Left kidney (tissue), 2 donors: ENCODE data around the gene SLC44A3. TPM values are rescaled to one million over a fixed set of nuclear protein-coding genes. Genes with fewer than 3 reads are reported as not detected.

ENCODE experiments used
- DNase-seq: peaks from one replicate; pipeline ENCODE4 v3.0.0-alpha.2; 2013
- polyA plus RNA-seq: library from polyadenylated mRNA; unstranded; fragments of 120-200 nt; gene quantifications from one replicate; pipeline ENCODE4 v1.2.1, GENCODE V29; 2013; ENCODE audit not compliant: insufficient read length

SLC44A3 gene
- polyA plus RNA-seq, 1 donor, result 89.4 TPM

DNA sequence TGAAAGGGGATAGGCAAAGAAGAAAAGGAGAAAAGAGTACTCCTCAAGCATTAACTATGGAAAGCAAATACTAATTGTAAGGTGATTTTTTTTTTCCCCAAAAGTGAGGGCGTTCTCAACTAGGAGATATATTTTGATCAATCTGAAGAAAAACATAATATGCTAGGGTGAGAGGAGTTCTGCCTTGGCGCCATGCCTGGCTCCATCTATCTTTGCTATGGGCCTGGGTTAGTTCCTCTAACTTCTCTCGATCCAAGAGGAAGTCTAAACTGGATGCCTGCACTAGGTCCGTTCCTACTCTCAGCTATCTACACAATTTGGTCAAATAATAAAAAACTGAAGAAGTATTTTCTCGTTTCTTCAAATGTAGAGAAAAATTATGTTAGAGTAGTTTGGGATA is 86.2 kb downstream of the SLC44A3 start:
- DNase-seq, result no peak

DNA sequence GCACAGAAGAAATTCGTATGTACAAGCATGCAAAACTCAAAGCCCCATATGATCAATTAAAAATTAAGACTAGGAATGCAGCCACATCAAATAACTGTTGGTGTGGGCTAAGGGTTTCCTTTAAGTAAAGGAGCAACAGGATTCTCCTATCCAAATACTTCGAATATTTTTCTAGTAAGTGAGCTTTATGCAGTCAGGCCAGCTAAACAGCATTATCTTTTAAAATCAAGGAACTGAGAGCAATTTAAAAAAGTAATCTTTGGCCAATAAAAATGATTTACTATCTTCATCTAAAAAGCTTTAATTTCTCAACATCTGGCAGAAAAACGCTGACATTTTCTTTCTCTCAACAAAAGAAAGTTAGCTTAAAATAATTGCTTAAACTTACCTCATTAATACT is 87.0 kb downstream of the SLC44A3 start:
- DNase-seq, result no peak

DNA sequence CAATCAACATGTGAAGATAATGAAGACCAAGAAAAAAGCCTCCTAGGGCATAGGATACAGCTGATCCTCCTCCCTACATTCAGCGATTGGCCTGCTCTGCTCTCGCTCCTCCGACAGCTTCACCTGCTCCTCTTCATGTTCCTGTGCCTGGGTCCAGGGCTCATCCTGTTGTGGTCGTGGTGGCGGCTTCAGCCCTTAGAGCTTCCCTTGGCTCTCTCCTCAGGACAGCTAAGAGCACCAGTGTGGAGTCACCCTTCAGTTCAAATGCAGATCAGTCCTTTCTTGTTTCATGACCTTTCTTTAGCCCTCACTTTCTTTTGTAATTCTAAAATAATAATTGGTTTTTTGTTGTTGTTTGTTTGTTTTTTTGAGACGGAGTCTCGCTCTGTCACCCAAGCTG is 88.0 kb downstream of the SLC44A3 start:
- DNase-seq, result no peak

DNA sequence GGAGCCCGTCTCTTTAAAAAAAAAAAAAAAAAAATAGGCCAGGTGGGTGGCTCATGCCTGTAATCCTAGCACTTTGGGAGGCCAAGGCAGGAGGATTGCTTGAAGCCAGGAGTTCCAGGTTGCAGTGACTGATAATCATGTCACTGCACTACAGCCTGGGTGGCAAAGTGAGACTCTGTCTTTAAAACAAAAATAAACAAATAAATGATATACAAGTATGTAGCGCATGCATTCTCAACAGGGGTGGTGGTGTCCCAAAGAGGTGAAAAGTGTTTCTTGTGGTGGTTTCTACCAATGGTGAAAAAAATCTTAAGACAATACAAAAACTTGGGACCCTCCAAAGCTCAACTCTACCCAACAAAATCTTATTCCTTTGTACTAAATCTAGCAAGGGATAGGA is 88.8 kb downstream of the SLC44A3 start:
- no peak for DNase-seq

DNA sequence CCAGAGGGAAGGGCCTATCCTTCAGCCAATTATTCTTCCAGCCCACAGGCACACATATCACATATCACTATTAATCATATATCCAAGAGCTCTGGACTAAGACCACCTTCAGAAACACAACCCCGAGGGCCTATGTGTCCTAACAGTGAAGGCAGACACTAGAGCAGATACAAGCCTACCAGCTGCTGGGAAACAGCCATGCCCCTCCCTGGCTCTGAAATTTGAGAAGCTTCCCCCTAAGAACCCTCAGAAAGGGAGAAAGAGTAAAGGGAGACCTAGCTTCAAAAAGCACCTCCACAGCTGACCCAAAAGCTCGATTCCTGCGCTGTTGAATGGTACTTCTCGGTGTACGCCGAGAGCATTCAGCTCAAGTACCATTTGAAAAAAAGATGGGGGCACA is 89.3 kb downstream of the SLC44A3 start:
- DNase-seq, result no peak

DNA sequence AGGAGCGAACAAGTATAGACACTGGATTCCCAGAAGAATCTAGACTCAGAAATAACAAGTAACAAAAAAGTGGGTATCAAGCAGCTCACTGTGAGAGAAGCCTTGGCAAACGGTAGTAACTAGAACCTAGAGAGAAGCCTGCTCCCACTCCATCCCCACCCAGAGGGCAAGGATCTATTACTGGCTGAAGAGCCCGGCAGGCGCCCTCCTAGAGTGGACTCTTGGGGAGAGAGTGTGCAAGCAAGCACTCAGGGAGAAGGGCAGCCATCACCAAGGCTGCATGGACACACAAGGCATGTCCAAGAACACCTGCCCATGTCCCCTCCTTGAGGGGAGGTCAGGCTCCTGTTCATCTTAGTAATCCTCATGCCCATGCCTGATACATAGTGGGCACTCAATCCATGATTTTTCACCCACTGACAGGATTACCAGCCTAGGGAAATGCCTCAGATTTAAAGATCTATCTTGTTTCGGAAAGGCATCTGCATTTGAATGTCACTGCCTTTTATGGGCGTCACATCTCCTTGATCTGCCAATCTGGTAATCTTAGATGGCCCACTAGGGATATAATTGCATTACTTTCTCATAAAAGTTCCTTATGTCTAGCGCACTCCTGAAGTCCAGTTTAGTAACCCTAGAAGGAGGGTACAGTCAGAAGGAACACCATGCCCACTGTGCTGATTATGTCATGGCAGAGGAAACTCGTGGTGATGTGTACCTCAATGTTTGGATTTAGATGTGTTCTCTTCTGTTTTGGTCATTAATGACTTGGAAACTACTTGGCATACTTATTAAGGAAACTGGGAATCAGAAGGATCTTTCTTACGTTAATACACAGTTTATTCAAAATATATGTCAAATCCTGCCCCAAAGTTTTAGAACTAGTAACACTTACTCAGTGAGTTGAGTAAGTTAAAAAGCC is 92.4 kb downstream of the SLC44A3 start:
- no peak for DNase-seq

DNA sequence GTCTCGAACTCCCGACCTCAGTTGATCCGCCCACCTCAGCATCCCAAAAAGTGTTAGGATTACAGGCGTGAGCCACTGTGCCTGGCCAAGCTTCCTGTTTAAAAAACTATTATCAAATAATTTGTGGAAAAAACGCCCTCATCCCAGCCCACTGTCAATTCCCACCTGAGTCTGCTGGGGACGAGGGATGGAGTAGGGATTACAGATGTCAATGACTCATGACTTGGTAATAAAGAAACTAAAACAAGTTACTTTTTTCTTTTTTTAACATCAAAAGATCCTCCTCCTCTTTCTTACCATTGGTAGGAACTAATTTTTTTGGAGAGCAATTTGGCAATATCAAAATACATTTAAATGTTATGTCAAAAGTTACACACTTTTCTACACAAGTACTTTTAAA is 97.1 kb downstream of the SLC44A3 start:
- no peak for DNase-seq

DNA sequence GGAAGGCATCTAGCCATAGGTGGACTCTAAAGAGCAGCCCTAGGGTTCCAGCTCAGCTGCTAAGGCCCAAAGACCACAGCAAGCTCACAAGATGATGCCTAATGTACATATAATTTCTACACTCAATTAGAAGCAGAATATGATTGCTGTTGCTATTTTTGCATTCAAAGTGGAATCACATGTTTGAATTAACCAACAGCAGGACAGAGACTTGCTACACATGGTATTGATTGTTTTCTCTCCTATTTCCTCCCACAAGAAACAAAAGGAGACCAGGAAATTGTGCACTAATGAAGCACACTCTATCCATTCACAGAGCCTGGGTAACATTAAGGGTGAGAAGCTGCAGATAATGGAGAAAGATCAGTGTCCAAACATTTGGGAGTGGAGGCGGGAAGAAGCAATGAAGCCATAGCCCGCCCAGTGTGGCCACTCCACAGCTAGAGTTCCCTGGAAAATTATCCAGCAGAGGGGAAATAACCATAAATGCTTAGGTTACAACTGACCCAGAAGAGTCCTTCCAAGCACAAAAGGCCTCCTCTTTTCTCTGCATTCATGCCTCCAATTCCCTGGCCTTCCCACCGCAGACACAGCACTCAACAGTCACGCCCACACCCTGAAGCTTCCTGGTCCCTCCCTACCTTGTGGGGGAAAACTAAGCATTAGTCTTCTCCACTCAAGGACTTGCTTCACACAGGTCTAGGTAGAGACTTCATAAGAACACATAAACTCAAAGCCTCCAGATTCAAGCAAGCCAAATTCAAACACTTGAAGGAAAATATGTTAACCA is 99.3 kb downstream of the SLC44A3 start:
- DNase-seq, result no peak

DNA sequence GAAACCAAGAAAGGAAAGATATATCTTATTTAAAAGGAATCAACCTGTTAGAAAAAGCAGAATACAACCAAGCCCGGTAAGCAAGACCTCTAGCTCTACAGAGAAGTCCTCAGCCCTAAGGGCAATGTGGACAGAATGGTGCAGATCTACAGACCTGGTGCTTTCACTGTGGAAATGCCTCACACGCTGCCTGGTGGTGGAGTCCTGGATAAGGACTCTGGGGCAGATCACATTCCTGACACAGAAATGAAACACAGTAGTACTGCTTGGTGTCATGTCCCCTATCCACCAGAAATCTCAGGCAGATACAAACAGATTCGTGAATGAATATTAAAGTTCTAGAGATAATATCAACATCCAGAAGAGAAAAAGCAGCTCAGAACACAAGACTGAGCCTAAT is 99.9 kb downstream of the SLC44A3 start:
- no peak for DNase-seq

DNA sequence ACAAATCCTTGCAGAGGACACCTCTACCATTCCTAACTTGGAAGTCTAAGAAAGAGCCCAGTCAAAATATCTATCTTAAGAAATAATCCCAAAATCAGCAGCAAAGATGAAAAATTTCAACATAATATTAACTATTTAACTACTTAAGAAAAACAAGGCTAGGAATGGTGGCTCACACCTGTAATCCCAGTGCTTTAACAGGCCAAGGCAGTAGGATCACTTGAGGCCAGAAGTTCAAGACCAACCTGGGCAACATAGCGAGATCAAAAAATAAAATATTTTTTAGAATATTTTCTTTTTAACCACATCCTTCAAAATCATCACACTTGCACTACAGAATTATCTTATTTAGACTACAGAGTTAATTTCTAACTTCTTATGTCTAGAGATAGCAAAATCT is 101.8 kb downstream of the SLC44A3 start:
- no peak for DNase-seq

DNA sequence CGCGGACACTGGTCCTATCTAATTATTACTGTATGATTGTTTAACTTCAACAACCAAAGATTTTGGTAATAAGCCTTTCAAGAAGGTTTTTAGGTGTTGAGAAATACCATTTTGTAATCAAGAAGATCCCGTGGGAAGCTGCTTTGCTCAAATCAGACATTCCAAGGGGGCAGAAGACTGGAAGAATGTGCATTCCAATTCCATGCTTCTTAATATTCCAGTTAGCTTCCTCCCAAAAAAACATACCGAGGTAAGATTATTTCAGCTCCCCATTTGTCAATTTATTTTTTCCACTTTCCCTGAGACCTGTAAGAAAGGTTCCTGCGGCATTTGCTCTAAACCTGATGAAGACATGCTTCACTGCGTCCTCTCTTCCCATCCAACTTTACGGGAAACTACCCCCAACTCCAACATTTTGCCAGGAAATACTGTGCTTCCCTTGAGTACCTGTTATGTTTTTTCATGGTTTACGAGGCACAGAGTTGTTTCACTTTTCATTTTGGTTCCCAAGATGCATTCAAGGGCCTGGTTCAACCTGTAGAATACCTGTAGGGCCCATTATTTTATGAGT is 102.7 kb downstream of the SLC44A3 start:
- no peak for DNase-seq

DNA sequence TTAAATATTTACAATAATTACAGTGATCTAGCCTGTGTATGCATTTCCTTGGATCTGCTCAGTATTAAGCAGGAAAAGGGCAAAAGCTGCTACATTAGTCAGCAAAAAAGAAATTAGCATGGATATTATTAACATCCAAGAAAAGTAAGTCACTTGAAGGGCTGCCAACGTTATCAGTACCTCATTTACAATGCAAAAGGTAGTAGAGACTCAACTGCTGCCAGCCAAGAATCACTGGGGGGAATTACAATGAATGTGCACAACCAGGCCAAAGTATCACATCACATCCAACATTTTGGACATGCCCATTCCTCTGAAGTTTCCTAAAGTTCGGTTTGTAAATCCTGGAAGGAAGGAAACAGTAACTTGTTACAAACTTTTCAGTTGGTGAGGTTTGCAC is 104.8 kb downstream of the SLC44A3 start:
- DNase-seq, result no peak

DNA sequence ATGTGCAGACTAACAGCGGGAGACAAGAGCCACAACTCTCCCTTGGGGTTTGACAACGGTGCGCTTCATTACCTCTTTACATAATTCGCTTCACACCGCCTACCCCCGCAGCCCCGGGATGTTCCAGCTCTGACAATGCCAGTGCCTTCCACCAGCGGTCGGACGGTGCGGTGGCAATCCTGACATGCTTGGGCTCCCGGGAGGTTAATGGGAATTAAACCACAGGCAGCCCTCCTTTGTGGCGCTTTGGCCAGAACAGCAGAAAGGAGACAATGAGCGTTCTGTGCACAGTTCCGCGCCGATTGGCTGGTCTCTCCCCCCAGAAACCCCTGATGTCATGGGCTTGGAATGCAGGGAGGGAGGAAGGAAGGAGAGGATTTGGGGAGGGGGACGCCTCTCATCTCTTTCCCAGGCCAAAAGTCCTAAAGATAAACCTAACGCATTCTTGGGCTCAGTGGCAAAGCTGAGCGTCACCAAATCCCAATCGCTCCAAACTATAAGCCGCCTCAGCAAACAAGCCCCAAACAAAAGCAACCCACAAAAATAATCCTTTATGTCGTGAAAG is 105.5 kb downstream of the SLC44A3 start:
- DNase-seq, result peak; percentile 94

DNA sequence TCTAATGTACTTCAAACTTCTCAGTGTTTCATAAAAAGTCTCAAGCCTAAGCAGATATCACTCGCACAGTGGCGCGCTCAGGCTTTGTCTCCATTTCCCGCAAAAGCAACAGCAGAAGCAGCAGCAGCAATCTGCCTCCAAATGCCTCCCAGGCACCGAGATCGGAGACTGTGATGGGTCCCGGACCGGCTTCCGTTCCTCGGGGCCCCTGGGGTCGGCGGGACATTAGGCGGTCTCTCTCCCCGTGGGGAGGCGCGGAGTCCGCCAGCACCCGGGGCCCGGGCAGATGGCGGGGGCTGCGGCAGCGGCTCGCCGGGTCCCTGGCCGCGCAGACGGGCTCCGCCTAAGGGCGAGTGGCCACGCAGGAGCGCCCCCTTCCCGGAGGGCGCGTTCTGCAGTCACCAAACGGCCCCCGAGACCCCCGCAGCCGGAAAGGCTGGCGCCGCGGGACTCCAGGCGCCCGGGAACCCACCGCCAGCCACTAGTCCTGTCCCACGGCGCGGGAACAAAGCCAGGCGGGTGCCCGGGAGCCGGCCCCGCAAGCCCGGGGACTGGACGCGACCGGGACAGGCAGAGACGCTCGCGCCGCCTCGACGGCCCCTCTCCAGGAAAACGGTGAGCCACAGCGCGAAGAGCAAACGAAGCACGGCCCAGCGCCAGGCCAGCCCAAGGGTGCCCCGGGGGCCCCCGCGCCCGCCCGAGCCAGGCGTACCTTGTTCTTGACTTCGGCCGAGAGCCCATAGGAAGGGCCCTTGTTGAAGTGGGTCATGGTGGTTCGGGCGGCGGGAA is 106.2 kb downstream of the SLC44A3 start:
- peak; percentile 49 for DNase-seq

DNA sequence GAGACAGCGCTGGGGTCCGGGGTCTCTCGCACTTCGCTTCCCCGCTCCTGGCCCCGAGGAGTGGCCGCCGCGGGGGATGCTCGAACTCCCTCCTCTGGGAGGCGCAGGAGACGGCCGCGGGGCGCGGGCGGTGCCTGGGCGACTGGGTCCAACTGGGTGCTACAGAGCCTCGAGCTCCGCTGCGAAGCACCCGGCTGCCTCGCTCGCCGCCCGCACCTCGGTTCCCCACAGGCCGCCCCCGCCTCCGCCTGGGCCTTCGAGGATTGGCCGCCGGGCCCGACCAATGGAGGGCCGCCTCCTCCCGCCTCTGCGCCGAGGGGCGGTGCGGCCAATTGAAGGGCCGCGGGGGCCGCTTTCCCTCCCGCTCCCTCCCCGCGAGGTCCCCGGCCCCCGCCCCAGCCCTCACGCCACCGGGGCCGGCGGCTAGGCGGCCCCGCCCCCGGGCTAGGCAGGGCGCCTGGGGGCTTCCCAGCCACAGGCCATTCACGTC is 106.8 kb downstream of the SLC44A3 start, which contains the start of gene CNN3:
CNN3 (minus strand) TSS at position 196 of the 490 bp plus-strand sequence. CDS start 216 bp downstream, outside the sequence.
- DNase-seq, result peak; percentile 93

DNA sequence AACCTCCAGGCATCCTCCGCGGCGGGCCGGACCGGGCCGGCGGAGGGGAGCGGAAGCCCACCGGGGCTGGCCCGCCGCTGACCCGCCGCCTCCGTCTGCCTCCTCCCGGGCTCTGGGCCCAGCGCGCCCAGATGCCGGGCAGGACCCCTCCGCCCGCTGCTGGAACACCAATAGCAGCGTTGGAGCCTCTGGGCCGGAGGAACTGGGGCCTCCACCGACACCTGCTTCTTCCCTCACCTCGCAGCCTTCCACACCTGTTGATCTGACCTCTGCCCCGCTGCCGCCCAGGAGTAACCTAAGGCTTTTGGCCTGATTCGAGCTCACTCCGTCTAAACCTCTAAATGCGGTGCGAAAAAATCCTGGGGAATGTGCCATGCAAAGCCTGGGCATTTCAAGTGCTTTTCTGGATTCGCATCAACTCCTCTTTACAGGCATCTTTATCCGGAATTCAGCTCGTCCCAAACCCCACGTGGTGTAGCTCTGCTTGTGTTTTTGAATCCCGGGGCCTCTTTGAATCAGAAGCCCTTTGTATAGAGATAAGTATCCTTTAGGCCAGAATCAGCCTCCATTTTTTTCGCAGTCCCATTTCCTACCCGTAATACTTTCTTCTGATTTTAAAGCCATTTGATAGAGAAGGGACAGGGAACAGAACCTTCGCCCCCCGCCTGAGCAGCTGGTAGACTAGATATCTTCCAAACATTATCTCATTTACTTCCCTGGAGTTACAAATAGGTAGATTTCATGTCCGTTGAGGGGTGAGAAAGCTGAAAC is 107.4 kb downstream of the SLC44A3 start:
- DNase-seq, result peak; percentile 48

DNA sequence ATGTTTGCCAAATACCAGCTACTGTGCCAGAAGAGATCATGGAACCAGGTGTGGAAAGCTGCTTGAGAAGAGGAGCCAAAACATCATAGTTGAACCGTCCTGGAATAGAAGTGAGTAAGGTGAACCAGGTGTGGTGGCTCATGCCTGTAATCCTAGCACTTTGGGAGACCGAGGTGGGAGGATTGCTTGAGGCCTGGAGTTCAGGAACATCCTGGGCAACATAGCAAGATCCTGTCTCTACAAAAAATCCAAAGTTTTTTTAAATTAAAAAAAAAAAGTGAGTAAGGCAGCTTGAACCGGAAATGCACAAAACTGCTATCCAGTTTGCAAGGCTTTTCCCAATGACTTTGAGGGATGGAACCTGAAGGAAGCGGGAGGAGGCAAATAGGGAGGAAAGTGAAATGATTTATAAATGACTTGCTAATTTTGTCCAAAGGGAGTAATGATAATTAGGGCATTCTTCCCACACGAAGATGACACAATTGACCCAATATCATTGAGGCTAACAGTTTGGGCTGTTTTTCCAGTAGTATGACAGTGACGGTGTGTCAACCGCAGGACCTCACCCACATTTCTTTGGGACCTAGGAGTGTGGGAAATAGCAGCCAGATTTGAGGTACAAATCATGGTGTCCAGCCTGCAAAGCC is 108.3 kb downstream of the SLC44A3 start:
- no peak for DNase-seq

DNA sequence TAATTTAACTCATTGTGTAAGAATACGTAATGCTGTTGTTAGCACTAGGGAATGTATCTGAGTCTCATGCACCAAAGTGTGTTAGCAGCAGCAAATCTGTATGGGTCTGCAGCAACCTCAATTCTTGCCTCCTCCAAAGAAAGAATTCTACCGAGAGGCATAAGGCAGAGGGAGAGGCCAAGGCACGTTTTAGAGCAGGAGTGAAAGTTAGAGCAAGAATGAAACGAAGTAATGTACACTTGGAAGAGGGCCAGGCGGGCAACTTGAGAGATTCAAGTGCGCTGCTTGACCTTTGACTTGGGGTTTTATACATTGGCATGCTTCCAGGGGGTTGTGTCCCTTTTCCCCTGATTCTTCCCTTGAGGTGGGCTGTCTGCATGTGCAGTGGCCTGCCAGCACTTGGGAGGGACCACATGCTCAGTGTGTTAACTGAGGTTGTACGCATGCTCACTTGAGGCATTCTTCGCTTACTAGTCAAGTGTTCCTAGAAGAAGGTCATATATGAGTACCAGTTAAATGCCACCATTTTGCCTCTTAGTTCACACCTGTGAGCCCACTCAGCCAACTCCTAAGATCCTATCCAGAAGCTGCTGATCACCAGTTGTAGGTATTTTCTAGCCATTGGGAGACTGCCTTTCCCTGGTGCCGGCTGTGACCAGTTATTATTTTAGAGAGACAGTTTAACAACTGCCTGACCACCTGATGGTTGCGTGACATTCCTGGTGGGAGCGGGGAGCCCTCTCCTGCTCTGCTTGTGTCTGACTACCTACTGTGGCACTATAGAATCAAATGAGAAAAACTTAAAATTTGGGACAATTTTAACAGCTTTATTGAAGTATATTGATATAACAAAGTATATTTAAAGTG is 109.4 kb downstream of the SLC44A3 start:
- no peak for DNase-seq

DNA sequence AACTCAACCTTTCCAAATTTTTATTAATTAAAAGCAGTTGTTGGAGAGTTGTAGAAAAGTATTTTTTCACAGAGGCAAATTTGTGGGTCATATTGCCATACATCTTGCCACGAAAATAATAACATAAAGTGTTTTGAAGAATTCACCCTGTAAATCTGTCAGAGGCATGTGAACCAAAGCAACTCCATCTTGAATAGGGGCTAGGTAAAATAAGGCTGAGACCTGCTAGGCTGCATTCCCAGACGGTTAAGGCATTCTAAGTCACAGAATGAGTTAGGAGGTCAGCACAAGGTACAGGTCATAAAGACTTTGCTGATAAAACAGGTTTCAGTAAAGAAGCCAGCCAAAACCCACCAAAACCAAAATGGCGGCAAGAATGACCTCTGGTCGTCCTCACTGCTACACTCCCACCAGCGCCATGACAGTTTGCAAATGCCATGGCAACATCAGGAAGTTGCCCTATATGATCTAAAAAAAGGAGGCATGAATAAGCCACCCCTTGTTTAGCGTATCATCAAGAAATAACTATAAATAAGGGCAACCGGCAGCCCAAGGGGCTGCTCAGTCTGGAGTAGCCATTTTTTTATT is 111.2 kb downstream of the SLC44A3 start:
- DNase-seq, result no peak
